ACHN (cell line): Measurements from ENCODE around the gene BICDL1.
A peak's percentile ranks its signal among the peaks of the same experiment; 100 is the strongest.
"Not testable (repeated sequence)": the region's sequence is repeated elsewhere in the genome, so short reads cannot be mapped to it uniquely, and the experiment has no call there.

Source experiments
- DNase-seq: peaks from one replicate; pipeline ENCODE4 v3.0.0-alpha.2; 2015
- in situ Hi-C: cut with HindIII; loops from 2 replicates; pipeline ENCODE4 v1.10.0; 2017; ENCODE audit warnings: low sequenced_read_pairs, low pct_ligation_motif_present, low pct_unique_long_range_greater_than_20kb

Gene BICDL1

DNA sequence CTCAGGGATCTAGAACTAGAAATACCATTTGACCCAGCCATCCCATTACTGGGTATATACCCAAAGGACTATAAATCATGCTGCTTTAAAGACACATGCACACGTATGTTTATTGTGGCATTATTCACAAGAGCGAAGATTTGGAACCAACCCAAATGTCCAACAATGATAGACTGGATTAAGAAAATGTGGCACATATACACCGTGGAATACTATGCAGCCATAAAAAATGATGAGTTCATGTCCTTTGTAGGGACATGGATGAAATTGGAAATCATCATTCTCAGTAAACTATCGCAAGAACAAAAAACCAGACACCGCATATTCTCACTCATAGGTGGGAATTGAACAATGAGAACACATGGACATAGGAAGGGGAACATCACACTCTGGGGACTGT, 56.3 kb downstream of the BICDL1 start:
- DNase-seq, in situ Hi-C loops: not testable (repeated sequence)

DNA sequence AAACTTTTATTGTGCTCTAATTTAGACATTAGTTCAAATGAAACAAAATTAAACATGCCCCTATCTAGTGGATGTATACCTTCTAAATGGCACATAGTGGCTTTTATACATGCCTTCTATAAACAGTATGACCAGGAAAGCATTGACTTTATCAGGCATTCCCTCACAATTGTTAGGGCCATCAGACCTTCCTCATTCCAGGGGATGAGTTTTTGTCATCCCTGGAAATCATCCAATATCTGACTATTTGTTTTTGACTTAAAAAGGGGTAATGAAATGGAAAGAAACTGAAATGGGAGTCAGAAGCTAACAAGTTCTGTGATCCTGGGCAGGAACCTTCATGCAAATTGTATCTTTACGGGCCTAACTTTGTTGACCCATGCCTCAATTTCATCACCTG, 58.0 kb downstream of the BICDL1 start:
- no peak for DNase-seq
- in situ Hi-C loops: no loop called here

GRCh38 chr12:120048263-120048662, 59.2 kb downstream of the BICDL1 start:
- DNase-seq: no peak
- in situ Hi-C loops: no loop called here

- no peak for DNase-seq
- in situ Hi-C loops: no loop called here
Observed at GRCh38 chr12:120049426-120049825, 60.4 kb downstream of the BICDL1 start.

GRCh38 chr12:120051535-120051934, 62.5 kb downstream of the BICDL1 start:
- no peak for DNase-seq
- in situ Hi-C loops: no loop called here

- DNase-seq: no peak
- in situ Hi-C loops: no loop called here
Observed at GRCh38 chr12:120054293-120054692, 65.3 kb downstream of the BICDL1 start.

GRCh38 chr12:120055231-120056000, 66.4 kb downstream of the BICDL1 start:
- in situ Hi-C loops: no loop called here
- DNase-seq: no peak

GRCh38 chr12:120056739-120057138, 67.7 kb downstream of the BICDL1 start:
- in situ Hi-C loops: no loop called here

GRCh38 chr12:120060196-120060595, 71.2 kb downstream of the BICDL1 start:
- no peak for DNase-seq
- in situ Hi-C loops: no loop called here

More at GRCh38 chr12:120056739-120057138, 67.7 kb downstream of the BICDL1 start:
- no peak for DNase-seq

DNA sequence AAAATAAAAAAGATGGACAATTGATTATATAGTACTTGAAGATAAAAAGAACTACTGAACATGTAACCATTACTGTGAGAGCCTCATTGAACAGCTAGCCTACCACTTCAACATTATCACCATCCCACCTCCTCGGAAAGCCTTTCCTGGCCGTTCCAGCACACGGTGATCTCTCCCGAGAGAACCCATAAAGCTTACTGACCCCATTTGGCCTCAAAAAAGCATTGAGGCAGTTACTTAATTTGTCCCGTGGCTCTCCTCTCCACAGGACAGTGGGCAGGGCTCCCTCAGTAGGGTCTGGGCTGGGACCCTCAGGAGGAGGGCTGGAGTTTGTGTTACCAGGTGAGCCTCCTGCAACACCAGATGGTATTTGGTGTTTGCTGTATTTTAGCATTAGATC, 71.7 kb downstream of the BICDL1 start:
- DNase-seq: no peak
- in situ Hi-C loops: no loop called here

- in situ Hi-C loops: no loop called here
- no peak for DNase-seq
Observed at GRCh38 chr12:120061575-120062214, 72.7 kb downstream of the BICDL1 start.

GRCh38 chr12:120062976-120063579, 74.0 kb downstream of the BICDL1 start:
- no peak for DNase-seq
- in situ Hi-C loops: no loop called here

GRCh38 chr12:120064054-120064940, 75.3 kb downstream of the BICDL1 start:
- in situ Hi-C loops: no loop called here
- DNase-seq: no peak

- in situ Hi-C loops: no loop called here
- no peak for DNase-seq
Observed at GRCh38 chr12:120065472-120065871, 76.4 kb downstream of the BICDL1 start.

GRCh38 chr12:120066341-120066740, 77.3 kb downstream of the BICDL1 start:
- peak; percentile 45 for DNase-seq
- in situ Hi-C loops: no loop called here

DNA sequence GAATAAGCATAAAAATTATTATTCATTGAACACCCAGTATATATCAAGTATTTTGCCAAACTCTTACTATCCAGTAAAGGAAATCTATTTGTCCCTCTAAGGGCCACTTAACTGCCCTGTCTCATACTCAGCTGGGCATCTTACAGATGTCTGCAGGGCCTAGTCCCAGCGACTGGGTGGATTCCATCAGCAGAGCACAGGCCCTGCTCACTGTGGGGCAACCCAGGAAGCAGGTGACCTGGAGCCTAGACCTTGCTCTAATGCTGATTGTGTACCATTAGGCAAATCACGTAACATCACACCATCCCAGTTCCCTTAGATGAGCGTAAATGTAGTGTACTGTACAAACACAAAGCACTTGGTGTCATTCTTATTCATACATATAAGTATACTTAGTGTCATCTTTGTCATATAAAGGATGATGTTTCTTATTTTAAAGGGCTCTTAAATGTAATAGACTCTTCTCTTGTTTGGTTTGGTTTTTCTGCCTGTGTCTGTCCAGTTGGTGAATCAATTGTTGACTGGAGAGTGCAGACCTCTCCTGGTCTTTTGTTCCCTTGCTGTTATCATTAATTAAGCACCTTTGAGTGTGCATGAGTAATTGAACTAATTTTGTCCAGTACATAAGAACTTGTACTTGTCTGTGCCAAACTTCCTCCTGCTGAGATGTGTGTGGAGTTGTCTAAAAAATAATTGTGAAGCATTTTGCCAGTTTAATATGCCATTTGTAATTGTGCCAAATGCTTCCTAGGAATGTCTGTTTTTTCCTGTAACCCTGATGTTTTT, 78.2 kb downstream of the BICDL1 start:
- in situ Hi-C loops: no loop called here
- no peak for DNase-seq

GRCh38 chr12:120067901-120068300, 78.9 kb downstream of the BICDL1 start:
- in situ Hi-C loops: no loop called here
- DNase-seq: no peak

- in situ Hi-C loops: no loop called here
- DNase-seq: no peak
Observed at GRCh38 chr12:120069278-120069677, 80.2 kb downstream of the BICDL1 start.
